HG02840 (cell line): ENCODE measurements around the gene ACO2.
"Not testable (repeated sequence)": the region's sequence is repeated elsewhere in the genome, so short reads cannot be mapped to it uniquely, and the experiment has no call there.

Experiments
- ATAC-seq: cut with Tn5 transposase; IDR thresholded peaks from one replicate; pipeline ENCODE4 v1.9.1; 2021; ENCODE audit warnings: mild to moderate bottlenecking, moderate library complexity, moderate number of reproducible peaks; ENCODE audit not compliant: unreplicated experiment, low FRiP score

Gene ACO2

GRCh38 chr22:41535244-41535643 lies 66.3 kb downstream of the ACO2 start:
- no peak for ATAC-seq

GRCh38 chr22:41537203-41537602 lies 68.3 kb downstream of the ACO2 start:
- ATAC-seq = no peak

GRCh38 chr22:41538583-41538982 lies 69.7 kb downstream of the ACO2 start:
- ATAC-seq = no peak

- no peak for ATAC-seq
Observed at GRCh38 chr22:41539146-41540005, 70.5 kb downstream of the ACO2 start.

GRCh38 chr22:41540006-41540315 lies 71.0 kb downstream of the ACO2 start:
- ATAC-seq = no peak

GRCh38 chr22:41540365-41540764 lies 71.4 kb downstream of the ACO2 start:
- no peak for ATAC-seq

GRCh38 chr22:41541484-41541883 lies 72.6 kb downstream of the ACO2 start:
- ATAC-seq = no peak

- ATAC-seq = no peak
Observed at GRCh38 chr22:41542224-41542623, 73.3 kb downstream of the ACO2 start.

GRCh38 chr22:41543854-41544670 lies 75.1 kb downstream of the ACO2 start, which contains the start of gene POLR3H:
POLR3H (minus strand) TSS chr22:41544470; CDS start chr22:41544101, 369 bp downstream.
- ATAC-seq = peak; percentile 90

GRCh38 chr22:41544671-41545476 lies 76.0 kb downstream of the ACO2 start:
- ATAC-seq = no peak

- ATAC-seq = no peak
Observed at GRCh38 chr22:41548830-41549211, 79.9 kb downstream of the ACO2 start.

GRCh38 chr22:41550952-41551491 lies 82.1 kb downstream of the ACO2 start:
- ATAC-seq = no peak

- ATAC-seq = no peak
Observed at GRCh38 chr22:41551877-41552582, 83.1 kb downstream of the ACO2 start.

GRCh38 chr22:41555325-41555982 lies 86.5 kb downstream of the ACO2 start:
- no peak for ATAC-seq

- no peak for ATAC-seq
Observed at GRCh38 chr22:41556561-41556960, 87.6 kb downstream of the ACO2 start.

- no peak for ATAC-seq
Observed at GRCh38 chr22:41557401-41558240, 88.7 kb downstream of the ACO2 start.

- not testable (repeated sequence) for ATAC-seq
Observed at GRCh38 chr22:41558241-41558630, 89.3 kb downstream of the ACO2 start.

- ATAC-seq = no peak
Observed at GRCh38 chr22:41560095-41560471, 91.2 kb downstream of the ACO2 start.

GRCh38 chr22:41561335-41561734 lies 92.4 kb downstream of the ACO2 start:
- ATAC-seq = no peak
